ENCODE measurements around the gene ARHGEF17.
A peak's percentile ranks its signal among the peaks of the same experiment; 100 is the strongest.

The ARHGEF17 gene

GRCh38 chr11:73308961-73309919, 1.2 kb downstream of the ARHGEF17 start:
- in situ Hi-C loops (cut with HindIII; ENCODE audit: low sequenced_read_pairs) = no loop called here
- H3K4me3 ChIP-seq (ENCODE audit: low read depth, low read length) = peak overlapping the region; percentile 60
- no peak for TF ChIP-seq CTCF (IDR thresholded peaks at IDR 0.05; ENCODE audit: low read depth, low read length)
- peak; percentile 97 for DNase-seq (ENCODE audit: low read depth, low spot score)

- H3K4me3 ChIP-seq (ENCODE audit: low read depth, low read length) = peak overlapping the region; percentile 60
- TF ChIP-seq CTCF (IDR thresholded peaks at IDR 0.05; ENCODE audit: low read depth, low read length) = no peak
- in situ Hi-C loops (cut with HindIII; ENCODE audit: low sequenced_read_pairs) = no loop called here
- no peak for DNase-seq (ENCODE audit: low read depth, low spot score)
These were observed 2.0 kb downstream of the ARHGEF17 start for GRCh38 chr11:73310076-73310475.

GRCh38 chr11:73310661-73311393, 2.8 kb downstream of the ARHGEF17 start:
- no peak for TF ChIP-seq CTCF (IDR thresholded peaks at IDR 0.05; ENCODE audit: low read depth, low read length)
- in situ Hi-C loops (cut with HindIII; ENCODE audit: low sequenced_read_pairs) = no loop called here
- DNase-seq (ENCODE audit: low read depth, low spot score) = no peak
- H3K4me3 ChIP-seq (ENCODE audit: low read depth, low read length) = peak overlapping the region; percentile 13

GRCh38 chr11:73311394-73311869, 3.4 kb downstream of the ARHGEF17 start:
- no peak for TF ChIP-seq CTCF (IDR thresholded peaks at IDR 0.05; ENCODE audit: low read depth, low read length)
- in situ Hi-C loops (cut with HindIII; ENCODE audit: low sequenced_read_pairs) = no loop called here
- no peak for DNase-seq (ENCODE audit: low read depth, low spot score)
- H3K4me3 ChIP-seq (ENCODE audit: low read depth, low read length) = peak overlapping the region; percentile 40

GRCh38 chr11:73312036-73312435, 4.0 kb downstream of the ARHGEF17 start:
- H3K4me3 ChIP-seq (ENCODE audit: low read depth, low read length) = peak overlapping the region; percentile 40
- DNase-seq (ENCODE audit: low read depth, low spot score) = no peak
- in situ Hi-C loops (cut with HindIII; ENCODE audit: low sequenced_read_pairs) = no loop called here
- TF ChIP-seq CTCF (IDR thresholded peaks at IDR 0.05; ENCODE audit: low read depth, low read length) = no peak

- DNase-seq (ENCODE audit: low read depth, low spot score) = peak; percentile 72
- peak overlapping the region; percentile 40 for H3K4me3 ChIP-seq (ENCODE audit: low read depth, low read length)
- in situ Hi-C loops (cut with HindIII; ENCODE audit: low sequenced_read_pairs) = no loop called here
- TF ChIP-seq CTCF (IDR thresholded peaks at IDR 0.05; ENCODE audit: low read depth, low read length) = no peak
These were observed 4.8 kb downstream of the ARHGEF17 start for GRCh38 chr11:73312851-73313327.
